Cardiac septum (tissue), 1 donor: ENCODE measurements around the gene MRPL39. TPM values are rescaled to one million over a fixed set of nuclear protein-coding genes. Genes with fewer than 3 reads are reported as not detected.
A peak's percentile ranks its signal among the peaks of the same experiment; 100 is the strongest.

Experiments
- DNase-seq: peaks from one replicate; pipeline ENCODE4 v3.0.0-alpha.2; 2020; ENCODE audit warnings: low spot score
- intact Hi-C: fragments of 100-400 bp; cut with DNase I; formaldehyde crosslinking; loops from one replicate; pipeline ENCODE4 v1.14.0; 2022
- total RNA-seq: library from RNA; stranded (reverse); fragmentation: NEBNext Ultra II Directional; extraction: Animal tissue kit (Norgen Biotek cat#: 25700); gene quantifications from one replicate; pipeline ENCODE4 v1.2.1, GENCODE V29; 2021
- donor health status: DM: no; HTN: no; CAD: no.

The MRPL39 gene
- total RNA-seq, 1 donor from 2014 or later: 40.7 TPM

DNA sequence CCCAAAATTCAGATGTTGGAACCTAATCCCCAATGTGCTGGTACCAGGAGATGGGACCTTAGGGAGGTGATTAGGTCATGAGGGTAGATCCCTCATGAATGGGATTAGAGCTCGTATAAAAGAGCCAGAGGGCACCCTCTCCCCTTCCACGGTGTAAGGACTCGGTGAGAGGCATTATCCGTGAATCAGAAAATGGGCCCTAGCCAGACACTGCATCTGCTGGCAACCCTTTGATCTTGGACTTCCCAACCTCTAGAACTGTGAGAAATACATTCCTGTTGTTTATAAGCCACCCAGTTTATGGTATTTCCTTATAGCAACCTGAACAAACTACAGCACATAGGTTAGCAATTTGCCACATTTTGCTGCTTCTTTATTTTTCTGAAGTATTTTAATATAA is 17.2 kb upstream of the MRPL39 start:
- DNase-seq: no peak
- intact Hi-C loops: loop anchor here (5.0 kb wide), 1 partner anchor 88 kb away; no protein-coding TSS in a partner anchor

DNA sequence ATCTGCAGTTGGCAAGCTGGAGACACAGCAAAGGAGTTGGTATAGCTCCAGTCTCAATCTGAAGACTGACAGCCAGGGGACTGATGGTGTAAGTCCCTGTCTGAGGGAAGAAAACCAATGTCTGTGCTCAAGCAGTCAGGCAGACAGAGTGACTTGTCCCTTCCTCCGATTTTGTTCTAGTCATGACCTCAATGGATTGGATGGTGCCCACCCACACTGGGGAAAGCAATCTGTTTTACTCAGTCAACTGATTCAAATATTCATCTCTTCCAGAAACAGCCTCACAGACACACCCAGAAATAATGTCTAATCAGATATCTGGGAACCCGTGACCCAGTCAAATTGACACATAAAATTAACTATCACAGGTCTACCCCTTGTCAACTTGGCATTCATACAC is 11.9 kb upstream of the MRPL39 start:
- no peak for DNase-seq
- intact Hi-C loops: no loop called here

DNA sequence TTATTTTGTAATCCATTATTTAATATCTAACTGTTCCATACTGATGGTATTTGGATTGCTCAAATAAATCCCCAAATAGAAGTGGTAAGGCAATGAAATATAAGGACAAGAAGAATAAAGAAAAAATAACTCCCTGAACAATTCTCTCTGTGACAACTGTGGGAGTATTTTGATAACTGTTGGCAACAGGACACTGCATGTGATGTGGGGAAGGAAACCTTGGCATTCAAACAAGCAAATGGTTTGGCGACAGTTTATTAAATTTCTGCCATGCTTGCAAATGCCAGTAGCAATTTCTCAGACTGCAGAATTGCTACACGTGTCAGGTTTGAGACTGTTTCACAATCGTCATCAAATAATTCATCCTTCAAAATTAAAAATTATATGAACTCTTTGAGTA is 8.6 kb upstream of the MRPL39 start:
- DNase-seq: no peak
- intact Hi-C loops: no loop called here

DNA sequence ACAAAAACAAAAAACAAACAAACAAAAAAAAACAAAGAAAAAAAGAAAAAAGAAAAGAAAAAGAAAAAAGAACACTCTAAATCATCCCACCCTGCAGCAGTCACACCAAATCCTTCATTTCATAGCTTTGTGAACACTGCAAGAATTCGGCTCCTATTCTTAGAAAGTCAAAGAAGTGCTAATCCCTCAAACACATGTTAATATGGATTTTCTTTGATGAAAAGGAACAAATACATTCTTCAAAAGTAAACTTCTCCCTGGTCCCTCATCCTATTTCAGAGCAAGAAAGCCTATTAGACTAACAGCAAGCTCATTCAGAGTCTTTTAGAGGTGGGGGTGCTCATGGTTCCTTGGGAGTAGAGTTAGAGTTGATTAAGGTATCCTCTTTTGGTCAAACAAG is 7.2 kb upstream of the MRPL39 start:
- no peak for DNase-seq
- intact Hi-C loops: no loop called here

DNA sequence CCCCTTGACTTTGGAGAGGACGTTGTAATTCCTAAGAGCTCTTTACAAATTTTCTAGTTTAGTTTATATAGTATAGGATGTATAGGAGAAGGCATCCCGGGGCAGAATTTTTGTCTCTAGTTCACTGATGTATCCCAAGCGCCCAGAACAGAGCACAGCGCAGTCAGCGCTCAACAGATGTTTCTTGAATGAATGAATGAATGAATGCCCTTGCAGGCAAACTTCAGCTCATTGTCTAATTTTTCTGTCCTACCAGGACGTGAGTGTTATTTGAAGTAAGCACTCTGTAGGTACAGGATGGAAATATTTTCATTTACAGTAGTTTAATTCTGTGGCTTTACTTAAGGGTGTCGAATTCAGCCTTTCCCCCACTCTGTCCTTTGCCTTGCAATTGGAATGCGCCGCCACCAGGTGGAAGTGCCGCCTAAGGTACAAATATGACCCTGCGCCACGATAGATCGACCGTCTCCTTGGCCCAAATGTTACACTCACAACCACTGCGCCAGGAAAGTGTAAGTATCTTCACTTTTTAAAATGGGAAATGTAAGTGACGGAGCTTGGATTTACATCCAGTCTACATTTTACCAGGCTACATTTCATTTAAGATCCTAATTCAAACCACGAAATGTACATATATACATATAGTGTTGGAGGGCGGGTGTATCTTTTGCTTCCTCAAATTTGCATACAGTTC is 910 bp upstream of the MRPL39 start:
- intact Hi-C loops: loop anchor here (1.0 to 5.0 kb wide), 2 partner anchors 34 to 100 kb away; no protein-coding TSS in a partner anchor
- DNase-seq: peak; percentile 90

DNA sequence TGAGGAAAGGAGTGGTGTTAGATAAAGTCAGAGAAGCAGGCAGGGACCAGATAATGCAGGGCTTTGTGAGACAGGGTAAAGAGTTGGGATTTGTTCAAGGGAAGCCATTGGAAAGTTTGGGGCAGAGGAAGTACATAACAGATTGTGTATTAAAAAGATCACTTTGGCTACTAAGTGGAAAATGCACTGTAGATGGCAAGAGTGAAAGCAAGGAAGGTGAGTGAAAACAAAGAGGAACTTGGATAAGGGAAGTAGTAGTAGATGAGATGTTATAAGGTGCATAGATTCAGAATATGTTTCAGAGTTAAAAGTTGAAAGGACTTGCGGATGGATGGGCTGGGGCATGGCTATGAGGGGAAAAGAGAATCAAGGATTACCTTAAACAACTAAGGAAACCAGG is 17.4 kb downstream of the MRPL39 start:
- no peak for DNase-seq
- intact Hi-C loops: no loop called here

DNA sequence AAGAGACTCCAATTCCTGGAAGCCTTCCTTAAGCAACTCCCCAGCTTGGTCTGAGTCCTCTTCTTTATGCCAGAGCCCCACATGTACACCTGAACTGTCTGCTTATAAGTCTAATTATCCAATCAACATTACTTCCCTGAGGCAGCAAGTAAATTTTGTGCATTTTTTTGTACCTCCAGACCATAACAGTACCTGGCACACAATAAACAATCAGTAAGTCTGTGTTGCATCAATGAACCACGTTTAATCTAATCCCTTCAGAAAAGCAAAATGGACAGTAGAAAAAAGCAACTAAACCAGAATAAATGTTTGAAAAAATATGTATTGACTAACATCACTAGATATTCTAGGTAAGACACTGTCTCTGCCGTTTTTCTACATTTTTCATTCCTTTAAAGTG is 20.5 kb downstream of the MRPL39 start:
- intact Hi-C loops: no loop called here
- DNase-seq: no peak

DNA sequence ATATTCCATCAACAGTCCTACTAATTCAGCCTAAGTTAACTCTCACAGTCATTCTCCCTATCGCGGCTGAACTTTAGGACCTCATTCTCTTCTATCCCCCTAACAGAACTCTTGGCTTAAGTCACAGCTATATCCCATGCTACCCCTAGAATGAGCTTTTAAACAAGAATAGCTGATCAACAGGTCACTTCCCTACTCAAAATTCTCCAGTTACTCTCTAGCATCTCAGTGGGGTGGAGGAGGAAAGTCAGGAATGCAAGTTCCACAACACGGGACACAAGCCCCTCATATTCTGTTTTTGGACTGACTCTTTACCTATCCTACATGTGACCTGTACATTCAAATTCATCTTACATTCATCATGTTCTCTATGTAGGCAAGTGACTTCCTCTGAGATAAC is 21.0 kb downstream of the MRPL39 start:
- intact Hi-C loops: no loop called here
- no peak for DNase-seq

DNA sequence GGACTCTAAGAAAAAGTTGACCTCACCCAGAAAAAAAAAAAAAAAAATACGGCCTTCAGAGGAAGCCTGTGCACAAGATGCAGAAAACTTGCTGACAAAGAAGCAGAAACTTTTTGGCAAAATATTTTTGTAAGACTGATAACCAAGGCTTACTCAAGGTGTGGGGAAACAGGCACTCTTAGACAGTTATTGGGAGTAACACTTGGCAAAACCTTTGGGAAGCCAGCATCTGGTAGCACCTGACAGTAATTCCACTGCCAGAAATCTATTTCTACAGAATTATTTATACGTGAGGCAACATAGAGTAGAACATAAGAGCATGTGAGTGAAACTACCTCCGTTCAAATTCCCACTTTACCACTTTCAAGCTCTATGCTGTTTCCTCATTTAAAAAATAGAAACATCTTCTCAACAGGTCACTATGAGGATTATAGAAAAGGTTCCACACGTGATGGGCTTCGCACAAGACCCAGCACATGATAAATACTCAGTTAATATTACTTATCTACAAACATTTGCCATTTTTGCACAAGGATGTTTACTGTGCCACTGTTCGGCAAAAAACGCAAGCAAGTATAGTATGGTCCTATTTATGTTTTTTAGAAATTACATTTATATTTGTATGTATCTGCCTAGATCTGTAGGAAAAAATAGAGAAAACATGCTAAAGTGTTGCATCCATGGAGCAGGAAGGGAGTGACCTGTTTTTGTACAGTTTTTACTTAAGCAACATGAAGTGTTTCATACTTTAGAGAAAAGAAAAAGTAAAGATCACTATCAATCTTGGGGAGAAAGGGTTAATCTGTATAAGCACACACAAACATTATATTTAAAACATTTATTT is 22.2 kb downstream of the MRPL39 start:
- intact Hi-C loops: no loop called here
- DNase-seq: no peak

DNA sequence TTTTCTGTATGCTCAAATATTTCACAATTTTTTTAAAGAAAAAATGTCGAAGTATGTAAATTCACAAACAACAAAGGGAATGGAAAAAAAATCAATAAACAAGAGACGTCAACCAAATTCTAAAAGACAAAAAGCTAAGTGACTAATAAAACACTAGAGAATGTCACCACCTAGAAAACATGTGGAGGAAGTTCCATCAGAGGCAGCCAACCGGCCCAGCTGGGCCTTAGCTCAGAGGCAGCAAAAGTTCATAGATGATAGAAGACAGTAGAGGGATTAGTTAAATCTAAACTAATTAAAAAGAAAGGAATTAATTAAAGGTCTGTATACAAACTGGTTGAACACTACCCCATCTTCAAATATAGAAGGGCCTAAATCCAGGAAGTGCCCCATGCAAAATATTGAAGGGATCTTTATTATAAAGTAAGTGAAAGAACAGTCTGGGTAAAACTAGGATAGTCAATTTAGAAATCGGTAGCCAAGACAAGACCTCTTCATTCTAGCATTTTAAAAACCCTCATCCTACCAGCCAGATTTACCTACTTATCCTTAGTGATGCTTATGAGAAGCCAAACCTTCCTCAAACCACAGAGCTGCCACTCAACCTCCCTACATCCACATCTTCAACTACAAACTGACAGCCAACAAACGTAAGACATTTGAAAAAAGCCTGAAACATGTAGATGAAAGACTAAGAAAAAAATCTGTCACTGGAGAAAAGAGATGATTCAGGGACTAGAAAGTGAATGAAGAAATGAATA is 23.7 kb downstream of the MRPL39 start:
- DNase-seq: no peak
- intact Hi-C loops: no loop called here

DNA sequence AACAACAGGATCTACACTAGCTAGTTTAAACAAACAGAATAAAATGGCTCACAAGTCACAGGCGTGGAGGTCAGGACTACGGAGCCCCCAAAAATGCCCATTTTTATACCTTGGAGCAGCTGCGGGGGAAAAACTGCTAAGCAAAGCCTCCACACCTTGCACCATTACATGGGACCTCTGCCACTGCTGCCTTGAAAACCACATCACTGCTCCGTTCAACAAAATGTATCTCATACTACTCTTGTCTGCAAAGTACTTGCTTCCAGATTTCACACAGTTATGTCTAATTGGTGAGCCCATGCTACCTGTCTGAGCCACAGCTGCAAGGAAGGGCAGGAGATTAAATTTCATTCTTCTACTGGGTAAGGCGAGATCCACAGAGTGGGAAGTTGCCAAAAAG is 24.4 kb downstream of the MRPL39 start:
- intact Hi-C loops: no loop called here
- no peak for DNase-seq

DNA sequence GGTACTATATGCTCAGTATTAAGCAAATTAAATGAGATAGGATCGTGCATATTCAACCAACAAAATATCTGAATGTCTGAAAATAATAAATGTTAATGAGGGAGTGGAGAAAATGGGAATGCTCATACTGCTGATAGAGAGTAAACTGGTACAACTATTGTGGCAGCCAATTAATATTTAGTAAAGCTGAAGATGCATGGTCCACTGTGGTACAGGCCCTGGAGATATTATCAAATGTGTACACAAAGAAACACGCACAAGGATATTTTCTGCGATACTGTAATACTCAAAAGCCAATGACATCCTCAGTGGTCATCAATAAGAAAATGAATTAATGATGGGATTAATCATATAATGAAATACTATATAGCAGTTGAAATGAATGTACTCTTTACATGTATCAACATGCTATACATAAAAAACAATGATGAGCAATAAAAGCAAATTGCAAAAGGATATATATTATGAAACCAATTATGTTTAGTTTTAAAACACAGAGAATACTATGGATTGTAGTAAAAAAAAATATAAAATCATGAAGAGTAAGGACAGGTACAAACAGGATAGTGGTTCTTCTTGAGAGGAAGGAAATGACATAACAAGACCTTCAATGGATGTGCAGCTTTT is 25.0 kb downstream of the MRPL39 start:
- intact Hi-C loops: no loop called here
- DNase-seq: no peak

DNA sequence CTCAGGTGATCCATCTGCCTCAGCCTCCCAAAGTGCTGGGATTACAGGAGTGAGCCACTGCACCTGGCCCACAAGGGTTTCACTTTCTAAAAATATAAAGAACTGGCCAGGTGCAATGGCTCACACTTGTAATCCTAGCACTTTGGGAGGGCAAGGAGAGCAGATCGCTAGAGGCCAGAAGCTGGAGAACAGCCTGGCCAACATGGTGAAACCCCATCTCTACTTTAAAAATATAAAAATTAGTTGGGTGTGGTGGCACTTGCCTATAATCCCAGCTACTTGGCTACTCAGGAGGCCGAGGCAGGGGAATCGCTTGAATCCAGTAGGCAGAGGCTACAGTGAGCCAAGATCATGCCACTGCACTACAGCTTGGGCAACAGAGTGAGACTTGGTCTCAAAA is 25.7 kb downstream of the MRPL39 start:
- intact Hi-C loops: no loop called here

DNA sequence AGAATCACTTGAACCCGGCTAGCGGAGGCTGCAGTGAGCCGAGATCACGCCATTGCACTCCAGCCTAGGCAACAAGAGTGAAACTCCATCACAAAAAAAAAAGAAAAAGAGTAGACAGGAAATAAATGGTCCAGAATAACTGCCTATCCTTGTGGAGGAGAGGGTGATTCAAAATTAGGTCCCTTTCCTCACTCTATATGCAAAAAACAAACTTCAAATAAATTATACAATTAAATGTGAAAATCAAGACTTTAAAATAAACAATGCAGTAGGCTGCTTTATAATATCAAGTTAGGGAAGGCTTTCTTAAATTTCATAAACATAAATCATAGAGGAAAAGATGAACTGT is 26.4 kb downstream of the MRPL39 start:
- no peak for DNase-seq
- intact Hi-C loops: no loop called here

More for the DNA sequence above, 25.7 kb downstream of the MRPL39 start:
- DNase-seq: no peak

DNA sequence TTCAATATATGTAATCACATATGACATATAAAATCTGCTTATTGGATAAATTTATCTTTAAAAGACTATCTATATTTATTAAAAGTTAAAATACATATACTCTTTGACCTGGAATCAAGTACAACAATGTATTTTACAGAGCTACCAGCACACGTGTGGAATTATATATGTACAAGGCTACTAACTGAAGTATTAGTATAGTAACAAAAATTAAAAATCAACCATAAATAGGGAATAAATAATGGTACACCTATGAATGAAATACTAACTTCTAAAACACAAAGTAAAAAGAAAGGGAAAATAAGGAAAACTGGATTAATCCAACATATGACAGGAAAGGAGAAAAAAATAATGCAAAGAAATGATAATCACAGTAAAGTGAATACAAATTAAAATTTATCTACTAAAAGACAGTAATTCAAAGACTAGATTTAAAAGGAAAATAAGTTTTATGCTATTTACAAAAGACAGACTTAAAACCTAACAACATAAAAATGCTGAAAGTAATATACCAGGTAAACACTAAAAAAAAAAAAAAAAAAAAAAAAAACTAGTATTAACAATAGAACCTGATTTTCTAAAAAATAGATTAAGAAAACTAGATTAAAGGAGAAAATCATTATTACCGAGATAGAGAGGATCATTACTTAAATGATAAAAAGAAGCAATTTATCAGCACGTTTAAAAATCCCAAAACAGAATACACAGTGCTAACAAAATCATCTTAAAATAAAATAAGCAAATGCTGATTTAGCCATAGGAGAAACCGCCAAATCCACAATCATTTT is 27.9 kb downstream of the MRPL39 start:
- intact Hi-C loops: no loop called here
- no peak for DNase-seq

DNA sequence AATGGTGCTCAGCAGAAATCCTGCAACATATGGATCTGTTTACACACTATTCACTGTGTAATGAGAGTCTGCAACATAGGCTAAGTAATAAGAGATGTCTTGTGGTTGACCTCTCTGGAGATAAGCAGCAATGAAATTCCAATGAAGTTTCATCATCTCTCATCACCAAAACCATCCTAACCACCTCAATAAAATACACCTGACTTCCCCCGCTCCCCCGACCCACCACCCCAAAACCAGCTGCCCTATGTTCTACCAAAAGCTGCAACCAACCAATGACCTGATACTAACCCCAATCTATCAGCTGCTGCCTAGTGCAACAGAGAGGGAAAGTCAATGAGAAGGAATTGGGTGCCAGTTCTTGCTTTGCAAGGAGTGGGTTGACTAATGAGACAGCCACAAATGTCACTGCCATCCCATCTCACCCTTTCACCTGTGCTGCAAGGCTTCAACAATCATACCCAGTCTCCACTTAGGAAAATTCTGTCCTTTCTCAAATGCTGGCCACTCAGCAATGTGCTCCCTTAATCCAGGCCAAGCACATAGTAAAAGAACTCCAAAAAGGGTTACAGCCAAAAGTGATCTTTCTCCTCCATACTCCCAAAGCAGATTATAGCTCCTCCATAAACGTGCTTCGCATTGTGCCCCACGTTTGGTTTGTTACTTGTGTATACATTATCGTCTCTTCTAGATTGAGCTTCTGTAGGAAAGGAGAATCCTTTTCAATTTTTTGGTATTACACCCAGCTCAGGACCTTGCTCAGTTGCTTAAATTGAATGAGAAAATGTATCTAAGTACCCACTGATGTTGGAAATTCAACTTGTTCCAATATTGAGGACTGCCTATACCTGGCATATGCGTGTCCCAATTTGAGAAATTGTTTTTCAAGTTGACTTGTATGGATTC is 29.0 kb downstream of the MRPL39 start:
- intact Hi-C loops: no loop called here
- DNase-seq: no peak

DNA sequence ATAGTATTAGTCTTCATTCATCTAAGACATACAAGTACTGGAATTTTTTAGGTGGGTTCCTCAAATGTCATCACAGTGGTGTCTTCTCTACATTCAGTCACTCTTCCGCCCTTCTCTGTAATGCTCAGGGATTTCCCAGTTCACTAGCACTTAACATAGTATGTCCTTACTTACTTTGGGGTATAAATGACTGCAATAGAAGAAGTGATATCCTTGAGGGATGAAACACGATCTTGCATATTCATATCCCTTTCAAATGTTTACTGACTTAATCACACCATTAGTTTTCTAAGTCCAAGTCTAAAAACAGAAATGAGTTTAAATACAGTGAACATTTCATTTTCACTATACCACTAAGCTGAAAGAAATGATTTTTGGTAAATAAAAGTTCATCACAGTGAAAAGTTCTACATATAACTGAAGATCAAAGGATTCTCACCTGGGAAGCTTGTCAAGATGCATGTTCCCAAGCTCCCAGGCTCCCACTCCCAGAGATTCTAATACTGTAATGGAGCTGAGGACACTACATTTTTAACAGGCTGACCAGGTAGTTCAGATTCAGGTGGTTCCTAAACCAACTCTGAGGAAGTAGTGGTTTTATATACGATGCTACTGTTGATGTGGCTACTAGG is 29.7 kb downstream of the MRPL39 start:
- no peak for DNase-seq
- intact Hi-C loops: no loop called here
